AG04450 (cell line): Measurements from ENCODE around the gene DSCAML1. TPM values are rescaled to one million over a fixed set of nuclear protein-coding genes. Genes with fewer than 3 reads are reported as not detected.

Experiments
- CTCF ChIA-PET: fragments of 300-600, 350-600 bp; formaldehyde crosslinking; extraction: SDS; loops from one replicate; lab custom pipeline; 2022; ENCODE audit warnings: antibody characterized with exemption, inconsistent platforms; lab: Charles Lee
- POLR2A ChIA-PET: fragments of 350-600 bp; formaldehyde crosslinking; extraction: SDS; loops from one replicate; lab custom pipeline; 2021; ENCODE audit warnings: antibody characterized with exemption, inconsistent platforms; lab: Yijun Ruan, JAX
- DNase-seq: peaks from one replicate; pipeline ENCODE4 v3.0.0-alpha.2; 2011; ENCODE audit warnings: low read depth, low spot score
- H3K27ac ChIP-seq: one replicate; pipeline ENCODE4 v1.5.1; 2012; ENCODE audit warnings: low read depth, low read length, control low read depth
- H3K27me3 ChIP-seq: one replicate; pipeline ENCODE4 v1.6.0; 2012; ENCODE audit warnings: low read length; ENCODE audit not compliant: control insufficient read depth, insufficient read depth
- H3K4me3 ChIP-seq: 2 replicates; pipeline ENCODE4 v1.5.1; 2011; ENCODE audit warnings: mild to moderate bottlenecking, low read depth, low read length, control low read depth
- H3K9me3 ChIP-seq: 2 replicates; pipeline ENCODE4 v1.5.1; 2012; ENCODE audit warnings: low read length; ENCODE audit not compliant: control insufficient read depth, insufficient read depth
- CTCF ChIP-seq: IDR thresholded peaks from 2 replicates; pipeline ENCODE4 v1.5.1; 2011; ENCODE audit warnings: low read depth, low read length, control low read depth, inconsistent platforms
- polyA plus RNA-seq: library from polyadenylated mRNA; depleted of rRNA; stranded (reverse); fragments of >200 nt; gene quantifications from 2 replicates; pipeline ENCODE4 v1.2.3, GENCODE V29; 2011

The DSCAML1 gene
- polyA plus RNA-seq, 1 experiment = not detected

GRCh38 chr11:117639601-117640000 is 157.4 kb downstream of the DSCAML1 start:
- ChIA-PET CTCF (interaction anchor here (1.3 kb wide), 1 partner anchor 213 kb away, joined by 4 read pairs; no protein-coding TSS in a partner anchor), POLR2A (no interaction called here)
- TF ChIP-seq CTCF = no peak
- no peak for DNase-seq
- no peaks in the 10 kb centered on the region; the same call in 1 of the 2 replicates for H3K9me3 ChIP-seq
- H3K4me3 ChIP-seq = no peak overlapping the region
- peaks cover 23% of the 10 kb centered on the region for H3K27me3 ChIP-seq
- H3K27ac ChIP-seq = no peak overlapping the region

- Histone ChIP-seq H3K27ac (no peak overlapping the region), H3K4me3 (no peak overlapping the region), H3K9me3 (no peaks in the 10 kb centered on the region), H3K27me3 (peaks cover 17% of the 10 kb centered on the region)
- no peak for TF ChIP-seq CTCF
- CTCF ChIA-PET = interaction anchor here (1.3 kb wide), 1 partner anchor 213 kb away, joined by 4 read pairs; no protein-coding TSS in a partner anchor
- no peak for DNase-seq
- POLR2A ChIA-PET = no interaction called here
Measured at GRCh38 chr11:117638911-117639543, 158.0 kb downstream of the DSCAML1 start.

DNA sequence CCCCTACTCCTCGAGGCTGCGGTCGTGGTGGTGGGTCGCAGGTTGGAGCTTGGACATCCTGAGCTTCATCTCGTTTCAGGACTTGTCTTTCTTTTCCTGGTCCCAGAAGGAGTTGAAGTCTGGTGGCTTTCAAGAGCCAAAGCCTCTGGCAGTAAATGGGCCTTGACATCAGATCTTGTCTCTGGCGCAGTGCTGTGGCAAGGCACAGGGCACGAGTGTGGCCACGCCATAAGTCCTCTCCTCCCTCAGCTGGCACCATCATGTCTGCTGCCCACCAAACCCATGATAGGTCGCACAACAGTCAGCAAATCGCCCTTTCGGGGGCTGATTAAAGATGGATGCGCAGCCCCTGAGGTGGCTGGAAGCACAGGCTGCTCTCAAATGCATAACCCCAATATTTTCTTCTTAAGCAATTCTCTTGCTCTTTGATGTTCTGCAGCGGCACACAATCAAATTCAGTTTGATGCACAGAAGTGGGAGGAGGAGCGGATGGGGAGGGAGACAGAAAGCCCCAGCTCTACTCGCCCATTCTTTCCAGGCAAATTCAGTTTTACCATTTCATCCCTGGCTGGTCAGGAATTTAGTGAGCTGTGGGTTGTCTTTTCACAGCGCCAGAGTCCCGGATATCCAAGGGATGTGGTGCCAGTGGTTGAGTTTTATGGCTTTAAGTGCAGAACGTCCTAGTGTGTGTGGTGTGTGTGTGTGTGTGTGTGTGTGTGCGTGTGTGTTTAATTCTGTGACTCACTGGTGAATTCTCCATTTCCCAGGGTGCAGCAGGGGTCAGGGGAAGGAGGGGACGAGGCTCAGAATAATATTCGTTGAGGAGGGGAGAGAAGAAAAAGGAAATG is 162.0 kb downstream of the DSCAML1 start:
- no peak for DNase-seq
- CTCF ChIA-PET = no interaction called here
- no peak overlapping the region for H3K27ac ChIP-seq

DNA sequence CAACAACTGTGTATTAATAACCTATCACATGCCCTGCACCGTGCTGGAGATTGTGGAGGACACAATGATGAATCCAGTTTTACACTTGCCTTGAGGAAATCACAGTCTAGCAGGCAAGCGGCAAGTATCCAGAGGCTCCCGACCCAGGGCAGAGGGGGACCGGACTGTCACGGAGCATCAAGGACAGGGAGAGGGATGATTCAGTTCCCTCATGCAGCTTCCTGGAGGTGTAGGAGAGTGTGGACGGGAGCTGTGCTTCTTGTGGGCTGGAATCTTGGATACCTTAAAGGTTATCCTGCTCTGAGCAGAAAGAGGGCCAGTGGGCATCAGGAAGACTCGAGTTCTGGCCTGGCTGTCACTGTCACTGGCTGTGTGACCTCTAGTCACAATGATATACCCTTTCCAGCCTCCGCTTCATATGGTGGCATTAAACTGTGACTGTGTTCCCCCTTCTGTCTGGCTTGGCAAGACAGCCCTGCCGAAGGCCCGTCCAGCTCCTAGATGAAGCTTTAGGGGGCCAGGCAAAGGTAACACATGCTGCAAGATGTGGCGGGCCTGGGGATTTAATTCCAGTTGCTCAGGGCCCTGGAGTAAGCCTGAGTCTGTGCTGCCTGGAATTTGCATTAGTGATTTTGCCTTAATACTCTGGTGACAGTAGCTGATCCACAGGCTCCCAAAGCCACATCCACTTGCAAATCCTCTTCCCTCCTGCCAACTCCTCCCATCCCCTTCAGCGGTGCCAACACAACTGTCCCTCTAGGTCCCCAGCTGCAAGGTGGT is 162.8 kb downstream of the DSCAML1 start:
- H3K4me3 ChIP-seq = no peak overlapping the region
- ChIA-PET POLR2A (no interaction called here), CTCF (no interaction called here)
- TF ChIP-seq CTCF = no peak
- H3K27me3 ChIP-seq = peaks cover 6% of the 10 kb centered on the region
- H3K27ac ChIP-seq = no peak overlapping the region
- DNase-seq = no peak
- H3K9me3 ChIP-seq = no peaks in the 10 kb centered on the region

More for the DNA sequence above, 162.0 kb downstream of the DSCAML1 start:
- POLR2A ChIA-PET = no interaction called here
- Histone ChIP-seq H3K4me3 (no peak overlapping the region), H3K9me3 (no peaks in the 10 kb centered on the region), H3K27me3 (peaks cover 5% of the 10 kb centered on the region)
- TF ChIP-seq CTCF = no peak
